Keratinocyte (primary cell): ENCODE measurements around the gene SYTL1. TPM values are rescaled to one million over a fixed set of nuclear protein-coding genes. Genes with fewer than 3 reads are reported as not detected.

Experiments
- DNase-seq: peaks from one replicate; pipeline ENCODE4 v3.0.0-alpha.2; 2011; ENCODE audit warnings: low read depth, missing footprints, low spot score
- FAIRE-seq: peaks from 2 replicates; lab custom pipeline; 2011; peaks lifted over from hg19 to GRCh38; lab: Jason Lieb, UNC
- H2AFZ ChIP-seq: 2 replicates; pipeline ENCODE4 v1.6.0; 2012; ENCODE audit warnings: low read length, control low read depth, inconsistent platforms; ENCODE audit not compliant: control insufficient read depth
- H3K27ac ChIP-seq: 2 replicates; pipeline ENCODE4 v1.5.1; 2011; ENCODE audit warnings: low read length; ENCODE audit not compliant: control insufficient read depth, insufficient read depth
- H3K27me3 ChIP-seq: 3 replicates; pipeline ENCODE4 v1.6.0; 2011; ENCODE audit warnings: low read length; ENCODE audit not compliant: control insufficient read depth, insufficient read depth; ENCODE audit errors: extremely low read depth
- H3K36me3 ChIP-seq, 2 experiments: 2 replicates in 1 of 2; 3 replicates in 1 of 2; pipeline ENCODE4 v1.5.1; 2011; ENCODE audit warnings: low read length in 2 of 2, mild to moderate bottlenecking in 1 of 2; ENCODE audit not compliant: control insufficient read depth in 2 of 2, insufficient read depth in 2 of 2; ENCODE audit errors: extremely low read depth in 1 of 2
- H3K4me1 ChIP-seq: 3 replicates; pipeline ENCODE4 v1.5.1; 2011; ENCODE audit warnings: low read length; ENCODE audit not compliant: control insufficient read depth, insufficient read depth; ENCODE audit errors: extremely low read depth
- H3K4me2 ChIP-seq: 3 replicates; pipeline ENCODE4 v1.6.0; 2011; ENCODE audit warnings: low read depth, low read length; ENCODE audit not compliant: control insufficient read depth, insufficient read depth; ENCODE audit errors: extremely low read depth
- H3K4me3 ChIP-seq, 3 experiments: fragments of 200-600 bp in 1 of 3; sonication (generic) in 1 of 3; 2 replicates in 2 of 3; 3 replicates in 1 of 3; pipeline ENCODE4 v1.5.1; 2011 to 2016; ENCODE audit warnings: low read length in 3 of 3, mild to moderate bottlenecking in 3 of 3, control low read depth in 2 of 3, inconsistent platforms in 1 of 3, low read depth in 1 of 3, mixed read lengths in 1 of 3, mixed run types in 1 of 3, moderate library complexity in 1 of 3; ENCODE audit not compliant: control insufficient read depth in 2 of 3, insufficient read depth in 2 of 3; ENCODE audit errors: extremely low read depth in 1 of 3
- H3K79me2 ChIP-seq: 2 replicates; pipeline ENCODE4 v1.6.0; 2012; ENCODE audit warnings: low read length; ENCODE audit not compliant: control insufficient read depth, insufficient read depth
- H3K9ac ChIP-seq: 3 replicates; pipeline ENCODE4 v1.6.0; 2011; ENCODE audit warnings: low read length; ENCODE audit not compliant: control insufficient read depth, insufficient read depth; ENCODE audit errors: extremely low read depth
- H3K9me1 ChIP-seq: 3 replicates; pipeline ENCODE4 v1.6.0; 2011; ENCODE audit warnings: low read length; ENCODE audit not compliant: control insufficient read depth, insufficient read depth; ENCODE audit errors: extremely low read depth
- H3K9me3 ChIP-seq: 2 replicates; pipeline ENCODE4 v1.5.1; 2012; ENCODE audit warnings: low read depth, low read length; ENCODE audit not compliant: control insufficient read depth
- H4K20me1 ChIP-seq: 3 replicates; pipeline ENCODE4 v1.6.0; 2011; ENCODE audit warnings: low read length; ENCODE audit not compliant: control insufficient read depth, insufficient read depth; ENCODE audit errors: extremely low read depth
- EZH2 ChIP-seq: IDR thresholded peaks from one replicate; pipeline ENCODE4 v1.6.1; 2012; ENCODE audit warnings: inconsistent platforms, mild to moderate bottlenecking, low read length, moderate library complexity
- dilution Hi-C: fragments of 300-500 bp; cut with MboI; formaldehyde crosslinking; loops from one replicate; pipeline ENCODE4 v1.7.0; 2020; ENCODE audit warnings: low sequenced_read_pairs; ENCODE audit not compliant: extremely low pct_ligation_motif_present
- polyA plus RNA-seq, 5 experiments: library from polyadenylated mRNA; depleted of rRNA in 3 of 5; stranded (reverse) in 3 of 5; stranded (forward) in 1 of 5; unstranded in 1 of 5; fragments of >200 nt; gene quantifications; 1 replicate in 1 of 5; 2 replicates in 3 of 5; 3 replicates in 1 of 5; pipeline versions ENCODE4 v1.2.1 to v1.2.3, GENCODE V29; 2011 to 2012; ENCODE audit warnings: missing spikeins in 2 of 5, low read depth in 1 of 5, low replicate concordance in 1 of 5
- TF ChIP-seq, protein P1 (sequence below), 3 experiments: IDR thresholded peaks in 1 of 3; conservative IDR thresholded peaks in 1 of 3; optimal IDR thresholded peaks in 1 of 3; 2 replicates in 2 of 3; 3 replicates in 1 of 3; pipeline versions ENCODE3 to v1.5.1; 2011; ENCODE audit warnings: low read length in 3 of 3, mild to moderate bottlenecking in 3 of 3, moderate library complexity in 2 of 3, control low read depth in 1 of 3, inconsistent platforms in 1 of 3; ENCODE audit not compliant: insufficient read depth in 2 of 3; ENCODE audit errors: extremely low read depth in 1 of 3

The SYTL1 gene
- polyA plus RNA-seq, 1 donor (not counting 4 experiments of a cell fraction or from before 2014, with no cell fraction given): 15.6 TPM

GRCh38 chr1:27298632-27299384, 43.0 kb upstream of the SYTL1 start:
- Histone ChIP-seq H3K79me2 (no peaks in the 10 kb centered on the region), H3K9me1 (no peaks in the 10 kb centered on the region), H4K20me1 (no peaks in the 10 kb centered on the region), H3K9ac (peak overlapping the region; percentile 40), H3K4me1 (peaks cover 28% of the 10 kb centered on the region), H3K4me2 (peak overlapping the region; percentile 87), H3K36me3 (peaks cover 6 to 13% of the 10 kb centered on the region in 2 experiments), H3K4me3 (peak overlapping the region in 1 of 3 experiments; percentile 42), H3K27me3 (no peaks in the 10 kb centered on the region), H2AFZ (peak overlapping the region; percentile 90), H3K9me3 (no peaks in the 10 kb centered on the region), H3K27ac (peak overlapping the region; percentile 78)
- DNase-seq (no peak), FAIRE-seq (no peak)
- TF ChIP-seq, protein P1, sequence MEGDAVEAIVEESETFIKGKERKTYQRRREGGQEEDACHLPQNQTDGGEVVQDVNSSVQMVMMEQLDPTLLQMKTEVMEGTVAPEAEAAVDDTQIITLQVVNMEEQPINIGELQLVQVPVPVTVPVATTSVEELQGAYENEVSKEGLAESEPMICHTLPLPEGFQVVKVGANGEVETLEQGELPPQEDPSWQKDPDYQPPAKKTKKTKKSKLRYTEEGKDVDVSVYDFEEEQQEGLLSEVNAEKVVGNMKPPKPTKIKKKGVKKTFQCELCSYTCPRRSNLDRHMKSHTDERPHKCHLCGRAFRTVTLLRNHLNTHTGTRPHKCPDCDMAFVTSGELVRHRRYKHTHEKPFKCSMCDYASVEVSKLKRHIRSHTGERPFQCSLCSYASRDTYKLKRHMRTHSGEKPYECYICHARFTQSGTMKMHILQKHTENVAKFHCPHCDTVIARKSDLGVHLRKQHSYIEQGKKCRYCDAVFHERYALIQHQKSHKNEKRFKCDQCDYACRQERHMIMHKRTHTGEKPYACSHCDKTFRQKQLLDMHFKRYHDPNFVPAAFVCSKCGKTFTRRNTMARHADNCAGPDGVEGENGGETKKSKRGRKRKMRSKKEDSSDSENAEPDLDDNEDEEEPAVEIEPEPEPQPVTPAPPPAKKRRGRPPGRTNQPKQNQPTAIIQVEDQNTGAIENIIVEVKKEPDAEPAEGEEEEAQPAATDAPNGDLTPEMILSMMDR (optimal IDR thresholded peaks at IDR 0.05 in 1 of 3, IDR thresholded peaks at IDR 0.05 in 1 of 3, conservative IDR thresholded peaks at IDR 0.05 in 1 of 3; ENCODE audit: extremely low read depth in 1 of 3, insufficient read depth in 2 of 3, low read length in 3 of 3): no peak
- TF ChIP-seq EZH2: no peak
- dilution Hi-C loops: loop anchor here (25.0 kb wide), 1 partner anchor 262 kb away; no protein-coding TSS in a partner anchor

- Histone ChIP-seq H3K36me3 (peaks cover 6 to 9% of the 10 kb centered on the region in 2 experiments), H3K4me1 (peaks cover 28% of the 10 kb centered on the region), H3K79me2 (no peaks in the 10 kb centered on the region), H3K27ac (peak overlapping the region; percentile 78), H4K20me1 (no peaks in the 10 kb centered on the region), H3K4me3 (peak overlapping the region in 1 of 3 experiments; percentile 42), H3K9ac (peak overlapping the region; percentile 62), H3K4me2 (peak overlapping the region; percentile 87), H2AFZ (peak overlapping the region; percentile 90), H3K9me3 (no peaks in the 10 kb centered on the region), H3K27me3 (no peaks in the 10 kb centered on the region), H3K9me1 (no peaks in the 10 kb centered on the region)
- no peak for TF ChIP-seq EZH2
- TF ChIP-seq, protein P1 (optimal IDR thresholded peaks at IDR 0.05 in 1 of 3, IDR thresholded peaks at IDR 0.05 in 1 of 3, conservative IDR thresholded peaks at IDR 0.05 in 1 of 3; ENCODE audit: extremely low read depth in 1 of 3, insufficient read depth in 2 of 3, low read length in 3 of 3): no peak
- DNase-seq: peak; percentile 98
- dilution Hi-C loops: loop anchor here (25.0 kb wide), 1 partner anchor 262 kb away; no protein-coding TSS in a partner anchor
- FAIRE-seq: peak; percentile 98
These were observed 42.2 kb upstream of the SYTL1 start for GRCh38 chr1:27299385-27300271.
